ENCODE results near the gene BPI.

DNA sequence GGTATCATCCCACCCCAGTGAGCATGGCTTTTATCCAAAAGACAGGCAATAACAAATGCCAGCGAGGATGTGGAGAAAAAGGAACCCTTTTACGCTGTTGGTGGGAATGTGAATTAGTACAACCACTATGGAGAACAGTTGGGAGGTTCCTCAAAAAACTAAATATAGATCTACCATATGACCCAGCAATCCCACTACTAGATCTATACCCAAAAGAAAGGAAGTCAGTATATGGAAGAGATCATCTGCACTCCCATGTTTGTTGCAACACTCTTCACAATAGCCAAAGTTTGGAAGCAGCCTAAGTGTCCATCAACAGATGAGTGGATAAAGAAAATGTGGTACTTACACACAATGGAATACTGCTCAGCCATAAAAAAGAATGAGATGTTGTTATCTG is 37.5 kb upstream of the BPI start:
- TF ChIP-seq, protein P1, sequence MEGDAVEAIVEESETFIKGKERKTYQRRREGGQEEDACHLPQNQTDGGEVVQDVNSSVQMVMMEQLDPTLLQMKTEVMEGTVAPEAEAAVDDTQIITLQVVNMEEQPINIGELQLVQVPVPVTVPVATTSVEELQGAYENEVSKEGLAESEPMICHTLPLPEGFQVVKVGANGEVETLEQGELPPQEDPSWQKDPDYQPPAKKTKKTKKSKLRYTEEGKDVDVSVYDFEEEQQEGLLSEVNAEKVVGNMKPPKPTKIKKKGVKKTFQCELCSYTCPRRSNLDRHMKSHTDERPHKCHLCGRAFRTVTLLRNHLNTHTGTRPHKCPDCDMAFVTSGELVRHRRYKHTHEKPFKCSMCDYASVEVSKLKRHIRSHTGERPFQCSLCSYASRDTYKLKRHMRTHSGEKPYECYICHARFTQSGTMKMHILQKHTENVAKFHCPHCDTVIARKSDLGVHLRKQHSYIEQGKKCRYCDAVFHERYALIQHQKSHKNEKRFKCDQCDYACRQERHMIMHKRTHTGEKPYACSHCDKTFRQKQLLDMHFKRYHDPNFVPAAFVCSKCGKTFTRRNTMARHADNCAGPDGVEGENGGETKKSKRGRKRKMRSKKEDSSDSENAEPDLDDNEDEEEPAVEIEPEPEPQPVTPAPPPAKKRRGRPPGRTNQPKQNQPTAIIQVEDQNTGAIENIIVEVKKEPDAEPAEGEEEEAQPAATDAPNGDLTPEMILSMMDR (IDR thresholded peaks at IDR 0.05; ENCODE audit: insufficient read depth, low read length, poor library complexity, severe bottlenecking), result no peak
- no peak for TF ChIP-seq EZH2phosphoT487 (conservative IDR thresholded peaks at IDR 0.05; ENCODE audit: low read length)

All from SU-DHL-6 (cell line).